Umbilical cord (tissue), 2 donors: ENCODE results near the gene CAPN6. TPM values are rescaled to one million over a fixed set of nuclear protein-coding genes. Genes with fewer than 3 reads are reported as not detected.

ENCODE experiments used
- DNase-seq: peaks from one replicate; pipeline ENCODE4 v3.0.0-alpha.2; 2015; ENCODE audit warnings: low spot score
- total RNA-seq: library from RNA; depleted of rRNA; stranded (reverse); fragments of >200 nt; gene quantifications from one replicate; pipeline ENCODE4 v1.2.3, GENCODE V29; 2014; ENCODE audit warnings: low replicate concordance; ENCODE audit not compliant: insufficient read depth

Gene CAPN6
- total RNA-seq, 1 donor from 2014 or later: 3.4 TPM

DNA sequence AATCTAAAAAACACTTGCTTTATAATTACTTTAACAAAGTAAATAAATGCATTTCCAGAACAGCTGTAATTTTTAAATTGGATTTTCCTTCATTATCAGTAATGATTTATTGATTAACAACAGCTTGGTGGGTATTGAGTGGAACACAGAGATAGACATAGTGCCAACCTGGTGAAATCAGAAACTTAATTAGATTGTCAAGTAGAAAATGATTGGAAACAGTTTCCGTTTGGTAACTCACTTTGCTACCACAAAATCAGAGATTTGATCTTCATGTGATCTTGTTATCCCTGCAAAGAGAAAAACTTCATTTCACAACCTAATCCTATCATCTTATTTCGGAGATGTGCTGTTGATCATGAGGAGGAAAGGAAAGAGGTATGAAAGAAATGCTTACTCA lies 70.8 kb downstream of the CAPN6 start:
- DNase-seq: no peak

Other genes with a start within 250 kb of the CAPN6 start
- 7.7 TPM for gene PAK3, start 174.3 kb downstream of the CAPN6 start, total RNA-seq
- 0.72 TPM for gene DCX, start 141.7 kb upstream of the CAPN6 start, total RNA-seq
- 1.7 TPM for gene SERTM2, start 241.2 kb upstream of the CAPN6 start, total RNA-seq